ENCODE data around the gene MAGEA4. TPM values are rescaled to one million over a fixed set of nuclear protein-coding genes. Genes with fewer than 3 reads are reported as not detected.

The MAGEA4 gene
- total and polyA plus RNA-seq, 2 of the 4 experiments (the other 2 are of a cell fraction) = not detected

GRCh38 chrX:151935358-151935757, 22.7 kb downstream of the MAGEA4 start:
- no peak overlapping the region for H2AFZ ChIP-seq (replicated peaks; ENCODE audit: low read length, poor library complexity)
- H3K4me1 ChIP-seq (ENCODE audit: control insufficient read depth, insufficient read depth, low read length) = no peaks in the 10 kb centered on the region
- H3K79me1 ChIP-seq (ENCODE audit: low read depth in 1 of 2, low read length in 2 of 2) = no peaks in the 10 kb centered on the region
- no peak overlapping the region for H3K27ac ChIP-seq (ENCODE audit: insufficient read depth, low read length)
- DNase-seq = no peak
- H2BK15ac ChIP-seq (ENCODE audit: low read depth, low read length) = no peak overlapping the region
- TF ChIP-seq RFX5 (IDR thresholded peaks at IDR 0.05; ENCODE audit: low read depth, low read length) (no peak), MAZ (IDR thresholded peaks at IDR 0.05; ENCODE audit: borderline replicate concordance, low read depth, low read length) (no peak), CEBPB (IDR thresholded peaks at IDR 0.05; ENCODE audit: low read depth, low read length) (no peak), CTCF (conservative IDR thresholded peaks at IDR 0.05; ENCODE audit: low read depth, low read length) (no peak), RCOR1 (IDR thresholded peaks at IDR 0.05; ENCODE audit: insufficient replicate concordance, low read length) (no peak), USF2 (IDR thresholded peaks at IDR 0.05; ENCODE audit: low read depth, low read length) (no peak), MAFK (IDR thresholded peaks at IDR 0.05; ENCODE audit: low read depth, low read length) (no peak), SMC3 (IDR thresholded peaks at IDR 0.05; ENCODE audit: low read depth, low read length) (no peak), FOS (IDR thresholded peaks at IDR 0.05; ENCODE audit: low read depth, low read length) (no peak), NFE2L2 (IDR thresholded peaks at IDR 0.05; ENCODE audit: low read depth, low read length) (no peak), POLR2A (IDR thresholded peaks at IDR 0.05; ENCODE audit: low read depth, low read length) (no peak), MXI1 (IDR thresholded peaks at IDR 0.05; ENCODE audit: borderline replicate concordance, low read depth, low read length) (no peak), BHLHE40 (IDR thresholded peaks at IDR 0.05; ENCODE audit: low read depth, low read length) (no peak), ELK1 (IDR thresholded peaks at IDR 0.05; ENCODE audit: borderline replicate concordance, low read depth, low read length) (no peak), RAD21 (IDR thresholded peaks at IDR 0.05; ENCODE audit: low read length) (no peak)
- no TSS peak for BruUV-seq (replicated peaks)
- no peak overlapping the region for H3K18ac ChIP-seq (ENCODE audit: low read depth, low read length)
- no peak for ATAC-seq (ENCODE audit: low read depth)
- no peak overlapping the region for H3K9ac ChIP-seq (ENCODE audit: low read depth, low read length)
- no peak overlapping the region for H4K8ac ChIP-seq (ENCODE audit: low read depth in 2 of 2, low read length in 2 of 2)
- in situ Hi-C loops (cut with MboI; ENCODE audit: low sequenced_read_pairs) = no loop called here
- H2AK5ac ChIP-seq (ENCODE audit: low read depth, low read length) = no peak overlapping the region
- WGBS, 2 experiments (ENCODE audit: extremely low coverage in 2 of 2, insufficient read length in 1 of 2) = no CpG with 5 or more reads among the region's 1 CpG
- no peaks in the 10 kb centered on the region for H3K27me3 ChIP-seq (ENCODE audit: control insufficient read depth, insufficient read depth, low read length)
- POLR2A ChIA-PET (ENCODE audit: unreplicated experiment) = no interaction called here
- H3K14ac ChIP-seq (replicated peaks; ENCODE audit: low read depth, low read length) = no peak overlapping the region
- no peak overlapping the region for H3K23ac ChIP-seq (ENCODE audit: low read depth, low read length)
- no peak overlapping the region for H2AK9ac ChIP-seq (replicated peaks; ENCODE audit: low read depth, low read length, poor library complexity)
- H2BK5ac ChIP-seq (ENCODE audit: low read depth, low read length, poor library complexity, severe bottlenecking) = no peak overlapping the region
- no peak overlapping the region for H3K4ac ChIP-seq (ENCODE audit: low read depth, low read length)
- H2BK20ac ChIP-seq (ENCODE audit: low read depth, low read length) = no peak overlapping the region
- H3K9me3 ChIP-seq (ENCODE audit: control insufficient read depth, insufficient read depth, low read length) = no peaks in the 10 kb centered on the region
- H4K5ac ChIP-seq (ENCODE audit: low read depth, low read length) = no peak overlapping the region
- H4K20me1 ChIP-seq (ENCODE audit: insufficient read depth, low read length) = no peaks in the 10 kb centered on the region
- no peak overlapping the region for H3K56ac ChIP-seq (ENCODE audit: extremely low read depth, insufficient read depth, low read length)
- CTCF ChIA-PET = no interaction called here
- H3K4me3 ChIP-seq (ENCODE audit: insufficient read depth, low read depth, low read length) = no peak overlapping the region
- H3K9me1 ChIP-seq (ENCODE audit: insufficient read depth, low read length) = no peaks in the 10 kb centered on the region
- H2BK120ac ChIP-seq (ENCODE audit: low read depth, low read length) = no peak overlapping the region
- dilution Hi-C loops (cut with HindIII; ENCODE audit: low sequenced_read_pairs, unreplicated experiment) = no loop called here
- no peak overlapping the region for H4K91ac ChIP-seq (ENCODE audit: insufficient read depth, low read depth, low read length)
- intact Hi-C loops (cut with micrococcal nuclease) = no loop called here
- H3K36me3 ChIP-seq (ENCODE audit: control insufficient read depth, insufficient read depth, low read length) = no peaks in the 10 kb centered on the region
- no peak overlapping the region for H3K4me2 ChIP-seq (ENCODE audit: low read depth, low read length)

All from IMR-90 (cell line).